Sciatic nerve (tissue), 2 donors: Measurements from ENCODE around the gene OLFML2A. TPM values are rescaled to one million over a fixed set of nuclear protein-coding genes. Genes with fewer than 3 reads are reported as not detected.

Experiments
- ATAC-seq: fragments of 200-7000 bp; cut with Tn5 transposase; one replicate; pipeline ENCODE4 v1.9.1; 2020; ENCODE audit warnings: mild to moderate bottlenecking, moderate library complexity
- DNase-seq: peaks from one replicate; pipeline ENCODE4 v3.0.0-alpha.2; 2020; ENCODE audit warnings: low spot score
- intact Hi-C: fragments of 100-400 bp; cut with DNase I; formaldehyde crosslinking; loops from one replicate; pipeline ENCODE4 v1.14.2; 2022
- total RNA-seq: library from RNA; stranded (reverse); fragmentation: NEBNext Ultra II Directional; extraction: Animal tissue kit (Norgen Biotek cat#: 25700); gene quantifications from one replicate; pipeline ENCODE4 v1.2.1, GENCODE V29; 2021
- donor health status: DM: no; HTN: no; CAD: no.
- donor health status: DM: no; HTN: no; CAD: no.

The OLFML2A gene
- total RNA-seq, 1 donor from 2014 or later: 110 TPM

GRCh38 chr9:124758691-124759090 is 18.2 kb upstream of the OLFML2A start:
- DNase-seq: no peak
- intact Hi-C loops: no loop called here
- no peak for ATAC-seq

GRCh38 chr9:124759327-124759726 is 17.6 kb upstream of the OLFML2A start:
- intact Hi-C loops: no loop called here
- no peak for DNase-seq
- ATAC-seq: no peak

DNA sequence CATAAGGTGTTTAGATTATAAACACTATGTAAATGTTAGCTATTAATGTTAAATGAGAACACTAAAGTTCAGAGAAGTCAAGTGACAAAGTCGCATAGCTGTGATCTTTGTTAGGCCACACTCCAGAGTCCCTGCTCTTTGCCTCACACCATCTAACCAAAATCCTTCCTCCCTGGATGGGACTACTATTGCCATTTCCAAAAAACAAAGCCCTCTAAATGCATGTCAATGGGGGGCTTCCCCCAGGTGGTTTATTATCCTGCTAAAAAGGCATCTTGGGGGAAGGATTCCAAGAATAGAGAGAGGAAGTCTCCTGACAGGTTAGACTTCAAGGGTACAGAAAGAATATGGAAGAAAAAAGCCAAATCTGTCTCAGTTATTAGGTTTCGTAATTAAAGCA is 16.2 kb upstream of the OLFML2A start:
- intact Hi-C loops: no loop called here
- no peak for ATAC-seq
- DNase-seq: no peak

- DNase-seq (no peak), ATAC-seq (no peak)
- intact Hi-C loops: no loop called here
These were observed 15.7 kb upstream of the OLFML2A start for GRCh38 chr9:124761196-124761595.

DNA sequence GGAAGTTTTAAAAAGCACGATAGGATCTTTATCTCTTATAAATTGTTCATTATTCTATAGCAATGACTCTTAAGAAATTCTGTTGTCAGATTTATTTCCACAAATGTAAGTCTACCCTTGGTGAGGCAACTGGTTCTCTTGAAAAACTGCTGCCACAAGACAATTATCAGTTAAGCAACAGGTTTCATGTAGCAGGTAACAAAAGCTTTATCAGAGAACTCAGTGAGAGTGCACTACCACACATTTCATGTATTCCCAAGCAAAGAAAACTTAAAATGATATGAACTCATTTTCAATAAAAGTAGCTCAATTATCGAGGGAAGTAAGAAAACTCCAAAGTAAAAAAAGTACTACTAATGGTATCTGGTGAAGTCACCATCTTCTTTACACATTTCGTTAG is 15.2 kb upstream of the OLFML2A start:
- DNase-seq (no peak), ATAC-seq (no peak)
- intact Hi-C loops: no loop called here

DNA sequence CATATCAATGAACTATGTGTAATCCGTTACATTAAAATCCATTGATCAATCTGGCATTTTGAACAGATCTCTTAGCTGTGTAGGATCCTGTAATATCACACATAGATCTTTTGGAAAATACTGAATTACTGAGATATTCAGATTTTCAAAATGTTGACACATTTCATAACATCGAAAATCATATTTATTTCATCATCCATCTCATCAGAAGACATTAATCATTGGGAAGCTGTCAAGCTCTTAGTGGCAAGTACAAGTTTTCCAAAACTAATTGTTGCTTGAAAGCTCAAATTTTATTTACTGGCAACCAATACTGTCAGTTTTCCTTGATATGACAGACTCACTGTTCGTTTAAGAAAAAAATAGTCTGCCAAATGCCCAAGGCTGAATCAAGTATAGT is 14.3 kb upstream of the OLFML2A start:
- intact Hi-C loops: no loop called here
- DNase-seq (no peak), ATAC-seq (no peak)

DNA sequence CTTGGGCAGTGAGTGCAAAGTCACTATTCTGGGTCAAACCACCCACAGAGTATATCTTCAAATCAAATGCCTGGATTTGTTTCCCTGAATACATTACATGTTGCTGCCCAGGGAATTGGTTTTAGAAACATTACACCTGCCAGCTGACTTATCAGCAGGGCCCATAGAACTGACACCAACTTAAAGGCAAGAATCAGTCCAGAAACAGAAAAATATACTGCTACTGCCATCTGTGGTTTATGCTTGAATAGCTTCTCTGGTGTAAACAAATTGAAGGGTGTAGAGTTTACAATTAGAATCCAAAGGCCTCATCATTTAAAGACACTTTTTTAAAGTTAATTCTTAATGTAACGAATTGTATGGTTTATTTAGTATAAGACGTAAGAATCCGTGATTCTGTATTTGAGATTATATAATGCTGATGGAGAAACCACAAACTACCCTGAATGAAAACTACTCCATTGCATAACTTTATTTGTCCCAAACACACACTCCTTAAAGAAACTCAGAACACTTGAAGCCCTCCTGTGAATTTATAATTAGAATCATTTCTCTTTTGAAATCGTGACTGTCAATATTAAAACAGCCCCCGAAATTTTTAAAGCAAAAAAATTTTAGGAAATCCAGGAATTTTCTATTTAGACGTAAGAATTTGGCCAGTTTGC is 12.0 kb upstream of the OLFML2A start:
- ATAC-seq (no peak), DNase-seq (no peak)
- intact Hi-C loops: no loop called here

- DNase-seq (no peak), ATAC-seq (no peak)
- intact Hi-C loops: no loop called here
These were observed 11.5 kb upstream of the OLFML2A start for GRCh38 chr9:124765439-124765835.

DNA sequence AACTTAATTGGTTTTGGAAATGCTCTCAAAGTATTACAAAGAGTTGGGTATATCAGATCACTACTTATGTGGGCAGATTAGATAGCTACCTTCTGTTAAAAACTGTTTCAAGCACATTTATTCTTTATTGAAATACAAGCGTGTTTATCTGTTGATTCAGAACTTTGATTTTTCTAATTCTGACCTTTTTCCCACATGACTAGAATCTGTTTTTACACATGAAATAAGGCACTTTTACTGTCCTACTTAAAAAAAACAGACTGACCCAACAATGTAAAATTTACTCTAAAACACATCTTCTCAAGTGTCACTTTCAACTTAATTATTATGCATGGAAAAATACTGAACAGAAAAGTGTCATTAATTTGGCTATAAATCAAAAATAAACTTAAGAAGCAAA is 10.6 kb upstream of the OLFML2A start:
- ATAC-seq (no peak), DNase-seq (no peak)
- intact Hi-C loops: no loop called here

GRCh38 chr9:124766815-124767554 is 9.9 kb upstream of the OLFML2A start:
- intact Hi-C loops: no loop called here
- ATAC-seq (no peak), DNase-seq (no peak)

- intact Hi-C loops: no loop called here
- DNase-seq (no peak), ATAC-seq (no peak)
These were observed 9.1 kb upstream of the OLFML2A start for GRCh38 chr9:124767821-124768220.

DNA sequence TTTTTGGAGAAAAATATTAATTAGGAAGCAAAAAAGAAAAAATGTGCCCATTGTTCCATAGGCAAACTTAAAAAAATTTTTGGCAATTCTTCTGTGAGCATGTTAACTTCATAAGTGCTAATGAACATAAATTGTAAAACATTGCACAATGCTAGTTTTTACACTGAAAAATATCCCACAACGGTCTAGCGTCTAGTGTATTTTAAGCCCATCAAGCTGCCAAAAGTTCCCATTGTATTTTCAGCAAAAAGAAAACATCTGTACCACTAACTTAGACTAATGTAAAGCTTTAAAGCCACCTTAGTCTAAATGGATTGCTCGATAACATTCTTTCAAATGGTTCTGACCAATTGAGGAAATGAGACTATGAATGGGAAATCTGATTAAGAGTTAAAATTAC is 8.6 kb upstream of the OLFML2A start:
- intact Hi-C loops: no loop called here
- no peak for ATAC-seq

DNA sequence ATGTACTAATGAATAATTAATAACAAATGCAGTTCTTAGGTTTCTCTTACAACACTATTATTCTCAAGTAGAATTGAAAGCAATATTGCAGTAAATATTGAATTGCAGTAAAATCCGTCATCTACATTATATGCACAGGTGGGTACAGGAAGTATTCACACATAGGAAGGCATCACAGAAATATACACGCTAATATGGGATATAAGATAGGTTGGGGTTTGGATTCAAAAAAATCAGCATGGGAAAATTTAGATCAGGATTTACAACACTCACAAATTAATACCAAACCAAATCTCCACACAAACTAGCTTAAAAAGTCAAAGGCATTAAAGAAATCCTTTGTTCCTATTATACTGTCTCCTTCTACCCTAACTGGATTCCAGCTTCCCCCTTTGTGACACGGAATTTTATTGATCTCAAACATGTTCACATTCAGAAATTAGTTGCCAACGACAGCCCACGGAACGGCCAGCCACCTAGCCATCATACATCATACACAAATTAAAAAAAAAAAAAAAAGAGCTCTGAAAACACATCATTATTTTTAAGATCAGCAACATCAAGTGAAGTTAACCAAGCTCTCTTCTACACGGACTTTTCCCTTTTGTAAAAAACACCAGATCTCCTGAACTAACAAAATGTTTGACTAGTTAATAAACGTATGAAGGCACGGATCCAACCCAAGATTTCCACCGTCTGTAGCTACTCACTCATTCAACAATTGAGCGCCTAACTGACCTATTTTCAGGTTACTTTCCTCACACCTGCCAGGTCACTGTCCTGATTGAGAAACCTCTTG is 8.0 kb upstream of the OLFML2A start:
- DNase-seq (no peak), ATAC-seq (no peak)
- intact Hi-C loops: no loop called here

More for the DNA sequence above, 8.6 kb upstream of the OLFML2A start:
- DNase-seq: no peak

- intact Hi-C loops: no loop called here
- peak; percentile 72 for DNase-seq
- no peak for ATAC-seq
These were observed 7.2 kb upstream of the OLFML2A start for GRCh38 chr9:124769549-124770358.

DNA sequence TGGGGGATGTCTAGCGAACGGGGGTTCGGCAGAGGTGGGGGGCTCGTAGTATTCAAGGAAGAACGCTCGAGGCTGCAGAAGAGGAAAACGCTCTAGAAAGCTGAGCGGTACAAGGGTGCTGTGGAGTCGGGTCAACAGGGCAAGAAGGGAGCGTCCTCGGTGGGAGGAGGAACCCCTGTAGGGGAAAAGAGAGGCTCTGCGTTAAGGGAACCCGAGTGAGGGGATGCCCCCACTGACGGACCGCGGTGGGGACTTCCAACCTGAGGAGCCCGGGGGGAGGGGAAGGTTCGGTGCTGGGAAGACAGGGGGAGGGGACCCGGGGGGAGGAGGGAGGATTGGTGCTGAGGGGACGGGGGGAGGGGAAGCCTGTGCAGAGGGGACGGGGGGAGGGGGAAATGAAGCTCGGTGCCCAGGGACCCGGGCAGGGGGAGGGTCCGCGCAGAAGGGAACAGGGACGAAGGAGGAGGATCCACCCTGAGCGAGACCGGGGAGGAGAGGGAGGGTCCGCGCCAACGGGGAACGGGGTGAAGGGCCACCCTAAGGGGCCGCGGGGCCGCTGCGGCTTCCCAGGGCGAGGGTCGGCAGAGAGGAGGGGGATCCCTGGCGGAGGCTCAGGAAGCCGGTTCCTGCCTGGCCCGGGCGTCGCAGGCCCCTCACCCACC is 6.4 kb upstream of the OLFML2A start:
- intact Hi-C loops: no loop called here
- DNase-seq: peak; percentile 74
- ATAC-seq: no peak

DNA sequence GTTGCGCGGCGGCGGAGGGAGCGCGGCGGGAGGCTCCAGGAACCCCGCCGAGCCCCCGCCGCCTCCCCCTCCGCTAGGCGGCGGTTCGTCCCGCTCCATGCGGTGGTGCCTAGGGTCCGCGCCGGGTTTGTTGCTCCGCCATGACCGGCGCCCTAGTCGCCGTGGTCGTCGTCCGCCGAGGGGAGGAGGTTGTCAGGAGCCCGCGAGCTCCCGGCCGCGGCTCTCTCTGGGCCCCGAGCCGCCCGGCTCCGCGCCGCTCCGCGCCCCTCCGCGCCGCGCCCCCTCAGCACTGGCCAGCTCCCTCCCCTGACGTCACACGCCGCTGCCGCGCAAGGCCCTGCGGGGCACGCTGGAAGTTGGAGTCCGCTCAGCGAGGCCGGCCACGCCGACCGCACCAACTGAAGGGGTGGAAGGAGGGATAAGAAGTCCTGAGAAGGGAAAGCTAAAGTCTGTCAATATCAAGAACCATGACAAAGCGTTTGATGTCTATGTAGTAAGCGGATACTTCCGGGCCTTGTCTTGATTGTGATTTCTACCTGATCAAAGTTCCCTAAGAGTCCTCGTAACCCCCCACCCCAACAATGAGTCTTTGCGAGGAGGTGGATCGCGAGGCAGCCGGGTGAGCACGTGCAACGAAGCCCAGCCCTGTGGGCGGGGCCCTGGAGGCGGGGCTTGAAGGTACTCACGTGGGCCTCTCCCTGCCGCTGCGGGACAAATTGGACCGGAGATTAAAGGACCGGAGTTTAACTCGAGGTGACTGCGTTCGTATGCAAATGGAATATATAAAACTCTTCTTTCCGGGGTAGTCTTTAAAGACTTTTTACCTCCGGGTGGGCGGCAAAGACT is 5.7 kb upstream of the OLFML2A start, which contains the start of gene NR6A1:
Gene NR6A1, minus strand, starts transcription at position 291 of the 846 bp plus-strand sequence.
- DNase-seq: peak; percentile 98
- ATAC-seq: peak; percentile 97
- intact Hi-C loops: no loop called here

DNA sequence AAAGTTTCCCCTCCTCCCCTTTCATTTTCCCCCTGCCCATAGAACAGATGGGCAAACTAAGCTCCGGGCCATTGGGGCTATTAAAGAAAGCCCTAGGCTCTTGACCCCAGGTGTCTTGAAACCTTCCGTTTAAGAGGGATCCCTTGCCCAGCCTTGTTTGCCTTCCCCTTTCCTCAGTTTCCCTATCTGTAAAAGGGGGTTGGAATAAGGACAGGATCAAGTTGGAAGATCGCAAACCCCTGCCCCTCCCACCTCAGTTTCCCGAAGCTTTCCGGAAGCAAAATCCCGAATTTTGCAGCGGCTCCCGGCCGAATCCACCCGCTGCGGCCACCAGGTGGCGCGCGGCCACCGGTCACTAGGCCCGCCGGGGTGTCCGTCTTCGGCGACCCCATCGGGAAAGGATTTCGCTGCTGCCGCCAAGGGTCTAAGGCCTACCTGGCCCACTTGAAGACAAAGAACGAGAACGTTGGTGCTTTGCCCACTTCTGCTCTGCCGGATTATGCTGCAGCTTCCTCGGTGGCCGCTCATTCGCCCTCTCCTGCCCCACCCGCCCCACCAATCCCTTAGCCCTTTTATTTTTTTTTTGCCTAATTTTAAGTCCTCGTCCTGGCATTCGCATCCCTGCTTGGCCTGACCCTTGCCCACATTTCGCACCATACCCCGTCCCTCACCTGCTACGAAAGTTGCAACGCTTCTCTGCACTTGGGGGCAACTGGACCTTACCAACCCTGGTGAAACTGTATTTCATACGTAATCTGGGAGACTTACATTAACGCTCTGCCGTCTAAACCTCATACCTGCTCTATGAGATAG is 4.9 kb upstream of the OLFML2A start:
- DNase-seq (peak; percentile 86), ATAC-seq (peak; percentile 62)
- intact Hi-C loops: loop anchor here (2.0 kb wide), 1 partner anchor 81 kb away; the partner anchor contains the start of gene WDR38
